Activated CD4-positive, alpha-beta T cell treated with anti-CD3 and anti-CD28 coated beads, Interleukin-2, amount 10 ng/mL, durations not matched to agents 24 days and 14 days (primary cell): ENCODE measurements around the gene IQGAP2. TPM values are rescaled to one million over a fixed set of nuclear protein-coding genes. Genes with fewer than 3 reads are reported as not detected.

Source experiments
- DNase-seq: peaks from one replicate; pipeline ENCODE4 v3.0.0; 2022
- H3K27ac Mint-ChIP-seq: one replicate; pipeline ENCODE4 v1.8.0; 2022; ENCODE audit warnings: mild to moderate bottlenecking, mixed read lengths
- H3K27me3 Mint-ChIP-seq: one replicate; pipeline ENCODE4 v1.8.0; 2022; ENCODE audit warnings: mixed read lengths
- H3K36me3 Mint-ChIP-seq: one replicate; pipeline ENCODE4 v1.8.0; 2022; ENCODE audit warnings: low read depth, mild to moderate bottlenecking, mixed read lengths
- H3K4me1 Mint-ChIP-seq: one replicate; pipeline ENCODE4 v1.8.0; 2021; ENCODE audit warnings: mixed read lengths
- H3K4me3 Mint-ChIP-seq: one replicate; pipeline ENCODE4 v1.8.0; 2022; ENCODE audit warnings: mild to moderate bottlenecking, moderate library complexity, mixed read lengths
- H3K9me3 Mint-ChIP-seq: one replicate; pipeline ENCODE4 v1.8.0; 2021; ENCODE audit warnings: mixed read lengths
- intact Hi-C: fragments of 100-400 bp; cut with micrococcal nuclease; formaldehyde crosslinking; loops from one replicate; pipeline ENCODE4 v1.15.1; 2023
- total RNA-seq: library from RNA; stranded (reverse); gene quantifications from 2 replicates; pipeline ENCODE4 v1.2.3, GENCODE V29; 2022

Gene IQGAP2
- total RNA-seq, 1 donor from 2014 or later, result 37.3 TPM

- H3K4me1 Mint-ChIP-seq, result peaks cover 25% of the 10 kb centered on the region
- no peak for DNase-seq
- no peak overlapping the region for H3K4me3 Mint-ChIP-seq
- H3K9me3 Mint-ChIP-seq, result no peaks in the 10 kb centered on the region
- no peaks in the 10 kb centered on the region for H3K36me3 Mint-ChIP-seq
- no peaks in the 10 kb centered on the region for H3K27me3 Mint-ChIP-seq
- intact Hi-C loops, result no loop called here
- no peak overlapping the region for H3K27ac Mint-ChIP-seq
These were observed 26.2 kb upstream of the IQGAP2 start for GRCh38 chr5:76376866-76377230.

GRCh38 chr5:76378355-76378754 lies 24.7 kb upstream of the IQGAP2 start:
- DNase-seq, result no peak
- Mint-ChIP-seq H3K9me3 (no peaks in the 10 kb centered on the region), H3K4me1 (peaks cover 21% of the 10 kb centered on the region), H3K27me3 (no peaks in the 10 kb centered on the region), H3K27ac (peak overlapping the region; percentile 21), H3K36me3 (no peaks in the 10 kb centered on the region), H3K4me3 (no peak overlapping the region)
- intact Hi-C loops, result no loop called here

GRCh38 chr5:76379316-76379715 lies 23.8 kb upstream of the IQGAP2 start:
- Mint-ChIP-seq H3K9me3 (no peaks in the 10 kb centered on the region), H3K36me3 (no peaks in the 10 kb centered on the region), H3K4me3 (no peak overlapping the region), H3K27ac (peak overlapping the region; percentile 6), H3K4me1 (peaks cover 27% of the 10 kb centered on the region), H3K27me3 (no peaks in the 10 kb centered on the region)
- intact Hi-C loops, result no loop called here
- peak; percentile 61 for DNase-seq

GRCh38 chr5:76379855-76380254 lies 23.2 kb upstream of the IQGAP2 start:
- Mint-ChIP-seq H3K9me3 (no peaks in the 10 kb centered on the region), H3K36me3 (no peaks in the 10 kb centered on the region), H3K27ac (no peak overlapping the region), H3K27me3 (no peaks in the 10 kb centered on the region), H3K4me1 (peaks cover 30% of the 10 kb centered on the region), H3K4me3 (no peak overlapping the region)
- intact Hi-C loops, result no loop called here
- DNase-seq, result no peak

- H3K9me3 Mint-ChIP-seq, result no peaks in the 10 kb centered on the region
- peak overlapping the region; percentile 66 for H3K27ac Mint-ChIP-seq
- H3K27me3 Mint-ChIP-seq, result no peaks in the 10 kb centered on the region
- no peak for DNase-seq
- H3K4me1 Mint-ChIP-seq, result peaks cover 34% of the 10 kb centered on the region
- no peaks in the 10 kb centered on the region for H3K36me3 Mint-ChIP-seq
- intact Hi-C loops, result no loop called here
- no peak overlapping the region for H3K4me3 Mint-ChIP-seq
These were observed 22.6 kb upstream of the IQGAP2 start for GRCh38 chr5:76380346-76381066.

GRCh38 chr5:76383126-76383832 lies 19.8 kb upstream of the IQGAP2 start:
- H3K27me3 Mint-ChIP-seq, result no peaks in the 10 kb centered on the region
- H3K27ac Mint-ChIP-seq, result no peak overlapping the region
- no peaks in the 10 kb centered on the region for H3K9me3 Mint-ChIP-seq
- peaks cover 34% of the 10 kb centered on the region for H3K4me1 Mint-ChIP-seq
- no peak for DNase-seq
- intact Hi-C loops, result no loop called here
- no peaks in the 10 kb centered on the region for H3K36me3 Mint-ChIP-seq
- no peak overlapping the region for H3K4me3 Mint-ChIP-seq

- no peak for DNase-seq
- Mint-ChIP-seq H3K36me3 (no peaks in the 10 kb centered on the region), H3K4me3 (no peak overlapping the region), H3K9me3 (no peaks in the 10 kb centered on the region), H3K4me1 (peaks cover 27% of the 10 kb centered on the region), H3K27ac (no peak overlapping the region), H3K27me3 (no peaks in the 10 kb centered on the region)
- intact Hi-C loops, result no loop called here
These were observed 18.9 kb upstream of the IQGAP2 start for GRCh38 chr5:76384189-76384588.

DNA sequence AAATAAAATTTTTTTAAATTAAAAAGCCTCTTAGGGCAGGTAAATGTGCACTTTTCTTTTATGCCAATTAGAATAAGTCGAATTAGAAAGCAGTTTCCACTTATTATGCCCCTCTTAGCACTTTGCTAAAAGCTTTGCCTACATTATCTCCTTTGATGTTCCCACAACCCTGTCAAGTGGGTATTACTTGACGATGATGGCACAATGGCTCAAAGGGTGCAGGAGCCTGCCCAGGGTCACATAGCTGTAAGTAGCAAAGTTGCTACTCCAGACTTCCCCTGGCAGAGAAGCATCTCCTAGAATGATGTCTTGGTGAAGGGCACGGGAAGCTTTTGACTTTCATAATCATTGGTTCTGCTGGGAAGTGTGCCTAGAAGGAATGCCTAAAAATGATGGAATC lies 18.4 kb upstream of the IQGAP2 start:
- H3K9me3 Mint-ChIP-seq, result no peaks in the 10 kb centered on the region
- DNase-seq, result no peak
- H3K36me3 Mint-ChIP-seq, result no peaks in the 10 kb centered on the region
- peaks cover 23% of the 10 kb centered on the region for H3K4me1 Mint-ChIP-seq
- H3K4me3 Mint-ChIP-seq, result no peak overlapping the region
- intact Hi-C loops, result no loop called here
- H3K27ac Mint-ChIP-seq, result no peak overlapping the region
- no peaks in the 10 kb centered on the region for H3K27me3 Mint-ChIP-seq

GRCh38 chr5:76385540-76385939 lies 17.5 kb upstream of the IQGAP2 start:
- peaks cover 29% of the 10 kb centered on the region for H3K4me1 Mint-ChIP-seq

DNA sequence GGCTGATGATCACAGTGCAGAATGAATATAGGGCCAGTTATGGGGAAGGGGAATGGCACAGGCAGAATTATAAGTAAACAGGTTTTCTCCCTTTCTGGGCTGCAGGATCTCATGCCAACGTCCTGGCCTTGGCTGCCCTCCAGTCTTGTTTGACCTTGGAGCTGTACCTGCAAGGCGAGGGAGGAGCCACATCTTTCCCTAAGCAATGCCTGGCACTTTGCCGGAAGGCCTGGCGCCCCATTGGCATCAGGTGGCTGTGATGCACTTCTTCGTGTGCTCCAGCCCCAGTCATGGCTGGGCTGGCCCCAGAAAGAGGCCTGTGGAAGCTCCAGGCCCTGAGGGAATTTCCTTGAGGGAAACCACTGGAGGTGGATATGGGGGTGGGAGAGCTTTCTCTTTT lies 16.7 kb upstream of the IQGAP2 start:
- Mint-ChIP-seq H3K27ac (no peak overlapping the region), H3K9me3 (no peaks in the 10 kb centered on the region), H3K4me3 (no peak overlapping the region), H3K36me3 (no peaks in the 10 kb centered on the region), H3K27me3 (no peaks in the 10 kb centered on the region), H3K4me1 (peaks cover 34% of the 10 kb centered on the region)
- no peak for DNase-seq
- intact Hi-C loops, result no loop called here

More at GRCh38 chr5:76385540-76385939, 17.5 kb upstream of the IQGAP2 start:
- Mint-ChIP-seq H3K27me3 (no peaks in the 10 kb centered on the region), H3K36me3 (no peaks in the 10 kb centered on the region), H3K4me3 (no peak overlapping the region), H3K27ac (no peak overlapping the region), H3K9me3 (no peaks in the 10 kb centered on the region)
- intact Hi-C loops, result no loop called here
- DNase-seq, result no peak

- intact Hi-C loops, result no loop called here
- Mint-ChIP-seq H3K9me3 (no peaks in the 10 kb centered on the region), H3K36me3 (peaks cover 2% of the 10 kb centered on the region), H3K27ac (no peak overlapping the region), H3K27me3 (no peaks in the 10 kb centered on the region), H3K4me1 (peaks cover 43% of the 10 kb centered on the region), H3K4me3 (no peak overlapping the region)
- no peak for DNase-seq
These were observed 14.8 kb upstream of the IQGAP2 start for GRCh38 chr5:76388236-76388635.

- H3K9me3 Mint-ChIP-seq, result no peaks in the 10 kb centered on the region
- H3K4me3 Mint-ChIP-seq, result no peak overlapping the region
- no peaks in the 10 kb centered on the region for H3K27me3 Mint-ChIP-seq
- no peak for DNase-seq
- no peak overlapping the region for H3K27ac Mint-ChIP-seq
- peaks cover 42% of the 10 kb centered on the region for H3K4me1 Mint-ChIP-seq
- H3K36me3 Mint-ChIP-seq, result peaks cover 3% of the 10 kb centered on the region
- intact Hi-C loops, result no loop called here
These were observed 14.1 kb upstream of the IQGAP2 start for GRCh38 chr5:76388791-76389512.

DNA sequence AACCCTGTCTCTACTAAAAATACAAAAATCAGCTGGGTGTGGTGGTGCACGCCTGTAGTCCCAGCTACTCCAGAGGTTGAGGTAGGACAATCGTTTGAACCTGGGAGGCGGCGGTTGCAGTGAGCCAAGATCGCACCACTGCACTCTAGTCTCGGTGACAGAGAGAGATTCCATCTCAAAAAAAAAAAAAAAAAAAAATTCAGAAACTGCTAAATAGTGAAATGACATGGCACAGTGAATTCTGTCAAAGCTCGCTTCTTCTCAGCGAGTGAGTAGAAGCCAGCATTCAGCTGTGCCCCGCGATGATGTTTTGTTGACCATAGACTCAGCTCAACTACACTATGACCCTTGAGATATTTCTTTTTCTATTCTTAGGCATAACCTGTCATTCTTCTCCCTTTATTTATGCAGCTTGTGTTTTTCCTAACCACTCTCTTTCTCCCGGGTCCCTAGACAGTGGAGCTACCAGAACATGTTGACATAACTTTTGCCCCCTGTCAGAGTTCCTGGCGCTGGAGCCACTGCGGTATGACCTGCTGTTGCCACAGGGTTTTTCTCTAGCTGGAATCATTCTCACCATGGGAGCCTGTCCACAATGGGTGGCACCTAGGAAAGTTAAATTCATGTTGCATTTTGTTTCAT lies 13.5 kb upstream of the IQGAP2 start:
- no peak overlapping the region for H3K27ac Mint-ChIP-seq

DNA sequence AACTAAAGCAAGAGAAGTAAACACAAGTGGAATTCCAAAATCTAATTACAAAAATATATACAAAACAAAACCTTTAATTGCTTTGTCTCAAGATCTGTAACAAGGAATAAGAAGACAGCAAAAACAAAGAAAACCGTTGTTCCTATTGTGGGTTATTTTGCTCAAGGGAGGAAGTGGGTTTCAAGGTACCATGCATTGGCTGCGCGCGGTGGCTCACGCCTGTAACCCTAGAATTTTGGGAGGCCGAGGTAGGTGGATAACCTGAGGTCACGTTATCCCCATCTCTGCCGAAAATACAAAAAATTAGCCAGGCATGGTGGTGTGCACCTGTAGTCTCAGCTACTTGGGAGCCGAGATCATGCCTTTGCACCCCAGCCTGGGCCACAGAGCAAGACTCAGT lies 12.1 kb upstream of the IQGAP2 start:
- H3K9me3 Mint-ChIP-seq, result no peaks in the 10 kb centered on the region
- no peak overlapping the region for H3K4me3 Mint-ChIP-seq
- no peaks in the 10 kb centered on the region for H3K27me3 Mint-ChIP-seq
- intact Hi-C loops, result no loop called here
- DNase-seq, result peak; percentile 70
- peaks cover 42% of the 10 kb centered on the region for H3K4me1 Mint-ChIP-seq
- no peak overlapping the region for H3K27ac Mint-ChIP-seq
- peaks cover 3% of the 10 kb centered on the region for H3K36me3 Mint-ChIP-seq

More for the DNA sequence above, 13.5 kb upstream of the IQGAP2 start:
- DNase-seq, result no peak
- Mint-ChIP-seq H3K4me1 (peaks cover 44% of the 10 kb centered on the region), H3K4me3 (no peak overlapping the region), H3K27me3 (no peaks in the 10 kb centered on the region), H3K36me3 (peaks cover 3% of the 10 kb centered on the region), H3K9me3 (no peaks in the 10 kb centered on the region)
- intact Hi-C loops, result no loop called here
